ENCODE measurements around the gene TLDC2.

TLDC2 gene

GRCh38 chr20:36937402-36937770 lies 61.4 kb downstream of the TLDC2 start:
- Histone ChIP-seq H3K4me1 (ENCODE audit: control insufficient read depth in 2 of 2, insufficient read depth in 2 of 2, low read length in 2 of 2) (peaks cover 5 to 15% of the 10 kb centered on the region in 2 donors), H3K27ac (ENCODE audit: low read depth in 2 of 2, low read length in 2 of 2) (peak overlapping the region in 1 of 2 donors; percentile 42), H3K4me3 (ENCODE audit: low read length in 2 of 2) (no peak overlapping the region), H3K9me3 (ENCODE audit: control insufficient read depth in 2 of 2, low read length in 2 of 2) (no peaks in the 10 kb centered on the region), H3K9ac (ENCODE audit: low read depth in 1 of 2, low read length in 2 of 2) (peak overlapping the region in 1 of 2 donors; percentile 32), H3K36me3 (ENCODE audit: control insufficient read depth in 2 of 2, insufficient read depth in 2 of 2, low read length in 2 of 2) (peaks cover 3 to 19% of the 10 kb centered on the region in 2 donors), H3K27me3 (ENCODE audit: control insufficient read depth in 2 of 2, insufficient read depth in 2 of 2, low read length in 2 of 2) (no peaks in the 10 kb centered on the region)

- Histone ChIP-seq H3K27ac (ENCODE audit: low read depth in 2 of 2, low read length in 2 of 2) (peak overlapping the region; percentile 10 to 46), H3K4me1 (ENCODE audit: control insufficient read depth in 2 of 2, insufficient read depth in 2 of 2, low read length in 2 of 2) (peaks cover 5 to 24% of the 10 kb centered on the region in 2 donors), H3K27me3 (ENCODE audit: control insufficient read depth in 2 of 2, insufficient read depth in 2 of 2, low read length in 2 of 2) (no peaks in the 10 kb centered on the region), H3K36me3 (ENCODE audit: control insufficient read depth in 2 of 2, insufficient read depth in 2 of 2, low read length in 2 of 2) (peaks cover 0 to 11% of the 10 kb centered on the region in 2 donors), H3K9me3 (ENCODE audit: control insufficient read depth in 2 of 2, low read length in 2 of 2) (no peaks in the 10 kb centered on the region), H3K4me3 (ENCODE audit: low read length in 2 of 2) (no peak overlapping the region), H3K9ac (ENCODE audit: low read depth in 1 of 2, low read length in 2 of 2) (peak overlapping the region in 1 of 2 donors; percentile 17)
Observed at GRCh38 chr20:36941401-36941835, 65.5 kb downstream of the TLDC2 start.
